SKM-1 (cell line): Measurements from ENCODE around the gene NLRC3.
A peak's percentile ranks its signal among the peaks of the same experiment; 100 is the strongest.
"Not testable (repeated sequence)": the region's sequence is repeated elsewhere in the genome, so short reads cannot be mapped to it uniquely, and the experiment has no call there.

Source experiments
- DNase-seq: peaks from one replicate; lab custom pipeline; 2025; ENCODE audit not compliant: unreplicated experiment; lab: John Stamatoyannopoulos, UW

The NLRC3 gene

GRCh38 chr16:3519581-3519980 is 57.6 kb downstream of the NLRC3 start:
- DNase-seq, result no peak

GRCh38 chr16:3518986-3519348 is 58.2 kb downstream of the NLRC3 start:
- DNase-seq, result no peak

- no peak for DNase-seq
Measured at GRCh38 chr16:3518292-3518985, 58.8 kb downstream of the NLRC3 start.

- no peak for DNase-seq
Measured at GRCh38 chr16:3515897-3516296, 61.3 kb downstream of the NLRC3 start.

GRCh38 chr16:3514621-3515020 is 62.6 kb downstream of the NLRC3 start:
- DNase-seq, result no peak

- DNase-seq, result no peak
Measured at GRCh38 chr16:3513892-3514583, 63.2 kb downstream of the NLRC3 start.

GRCh38 chr16:3511286-3512180 is 65.7 kb downstream of the NLRC3 start:
- no peak for DNase-seq

GRCh38 chr16:3510416-3510815 is 66.8 kb downstream of the NLRC3 start:
- DNase-seq, result no peak

- no peak for DNase-seq
Measured at GRCh38 chr16:3509470-3509928, 67.7 kb downstream of the NLRC3 start.

- no peak for DNase-seq
Measured at GRCh38 chr16:3508736-3509135, 68.5 kb downstream of the NLRC3 start.

GRCh38 chr16:3503523-3503922 is 73.7 kb downstream of the NLRC3 start:
- DNase-seq, result no peak

- DNase-seq, result peak; percentile 42
Measured at GRCh38 chr16:3501783-3502400, 75.3 kb downstream of the NLRC3 start.

GRCh38 chr16:3501412-3501761 is 75.8 kb downstream of the NLRC3 start:
- not testable (repeated sequence) for DNase-seq

GRCh38 chr16:3498988-3499387 is 78.2 kb downstream of the NLRC3 start:
- DNase-seq, result no peak

GRCh38 chr16:3497771-3498170 is 79.4 kb downstream of the NLRC3 start:
- DNase-seq, result no peak

- no peak for DNase-seq
Measured at GRCh38 chr16:3496386-3496785, 80.8 kb downstream of the NLRC3 start.

- no peak for DNase-seq
Measured at GRCh38 chr16:3495176-3495575, 82.0 kb downstream of the NLRC3 start, which contains the start of gene C16orf90. TSS of gene C16orf90 (minus strand) at chr16:3495489. CDS start at chr16:3495421, 68 bp downstream.

GRCh38 chr16:3494386-3494973 is 82.7 kb downstream of the NLRC3 start:
- DNase-seq, result no peak

- no peak for DNase-seq
Measured at GRCh38 chr16:3492356-3492755, 84.8 kb downstream of the NLRC3 start.

GRCh38 chr16:3490911-3491629 is 86.1 kb downstream of the NLRC3 start:
- DNase-seq, result no peak
